ENCODE measurements around the gene UIMC1.

The UIMC1 gene

DNA sequence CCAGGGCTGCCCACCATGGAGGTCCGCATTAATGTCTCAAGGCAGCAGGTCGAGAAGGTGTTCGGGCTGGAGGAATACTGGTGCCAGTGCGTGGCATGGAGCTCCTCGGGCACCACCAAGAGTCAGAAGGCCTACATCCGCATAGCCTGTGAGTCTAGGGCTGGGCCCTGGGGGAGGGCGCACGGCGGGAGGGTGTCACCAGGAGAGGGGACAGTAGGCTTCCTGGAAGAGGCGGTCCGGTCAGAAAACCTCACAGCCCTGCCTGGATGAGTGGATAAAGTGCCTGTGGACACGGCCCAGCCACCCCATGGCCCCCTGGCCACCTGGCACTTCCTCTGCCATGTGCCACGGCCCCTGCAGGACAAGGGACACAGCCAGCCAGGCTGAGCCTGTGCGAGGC lies 138.5 kb downstream of the UIMC1 start:
- H4K20me1 ChIP-seq (ENCODE audit: control insufficient read depth, insufficient read depth, low read depth, low read length), result no peaks in the 10 kb centered on the region
- peaks cover 4% of the 10 kb centered on the region for H3K27me3 ChIP-seq (ENCODE audit: control insufficient read depth, low read length)
- no peaks in the 10 kb centered on the region for H3F3A ChIP-seq (ENCODE audit: control insufficient read depth, insufficient read depth)
- no peak for TF ChIP-seq EZH2phosphoT487 (IDR thresholded peaks at IDR 0.05; ENCODE audit: borderline replicate concordance, low read length)
- TF ChIP-seq, protein P1, sequence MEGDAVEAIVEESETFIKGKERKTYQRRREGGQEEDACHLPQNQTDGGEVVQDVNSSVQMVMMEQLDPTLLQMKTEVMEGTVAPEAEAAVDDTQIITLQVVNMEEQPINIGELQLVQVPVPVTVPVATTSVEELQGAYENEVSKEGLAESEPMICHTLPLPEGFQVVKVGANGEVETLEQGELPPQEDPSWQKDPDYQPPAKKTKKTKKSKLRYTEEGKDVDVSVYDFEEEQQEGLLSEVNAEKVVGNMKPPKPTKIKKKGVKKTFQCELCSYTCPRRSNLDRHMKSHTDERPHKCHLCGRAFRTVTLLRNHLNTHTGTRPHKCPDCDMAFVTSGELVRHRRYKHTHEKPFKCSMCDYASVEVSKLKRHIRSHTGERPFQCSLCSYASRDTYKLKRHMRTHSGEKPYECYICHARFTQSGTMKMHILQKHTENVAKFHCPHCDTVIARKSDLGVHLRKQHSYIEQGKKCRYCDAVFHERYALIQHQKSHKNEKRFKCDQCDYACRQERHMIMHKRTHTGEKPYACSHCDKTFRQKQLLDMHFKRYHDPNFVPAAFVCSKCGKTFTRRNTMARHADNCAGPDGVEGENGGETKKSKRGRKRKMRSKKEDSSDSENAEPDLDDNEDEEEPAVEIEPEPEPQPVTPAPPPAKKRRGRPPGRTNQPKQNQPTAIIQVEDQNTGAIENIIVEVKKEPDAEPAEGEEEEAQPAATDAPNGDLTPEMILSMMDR (IDR thresholded peaks at IDR 0.05; ENCODE audit: low read depth, low read length, poor library complexity, severe bottlenecking), result no peak
- no peak overlapping the region for H3K4me2 ChIP-seq (ENCODE audit: low read length)
- no peak overlapping the region for H3K4me3 ChIP-seq (ENCODE audit: low read length)
- H3K9me2 ChIP-seq (replicated peaks; ENCODE audit: control insufficient read depth, low read length), result no peaks in the 10 kb centered on the region
- H3K27ac ChIP-seq (ENCODE audit: low read depth, low read length), result no peak overlapping the region
- no peaks in the 10 kb centered on the region for H3K79me2 ChIP-seq (ENCODE audit: control insufficient read depth, low read length)
- no peaks in the 10 kb centered on the region for H3K4me1 ChIP-seq (ENCODE audit: control insufficient read depth, low read length)
- no peaks in the 10 kb centered on the region for H3K9me3 ChIP-seq (ENCODE audit: control insufficient read depth, insufficient read depth, low read length)
- no peaks in the 10 kb centered on the region for H3K36me3 ChIP-seq (ENCODE audit: control insufficient read depth, low read length)

DNA sequence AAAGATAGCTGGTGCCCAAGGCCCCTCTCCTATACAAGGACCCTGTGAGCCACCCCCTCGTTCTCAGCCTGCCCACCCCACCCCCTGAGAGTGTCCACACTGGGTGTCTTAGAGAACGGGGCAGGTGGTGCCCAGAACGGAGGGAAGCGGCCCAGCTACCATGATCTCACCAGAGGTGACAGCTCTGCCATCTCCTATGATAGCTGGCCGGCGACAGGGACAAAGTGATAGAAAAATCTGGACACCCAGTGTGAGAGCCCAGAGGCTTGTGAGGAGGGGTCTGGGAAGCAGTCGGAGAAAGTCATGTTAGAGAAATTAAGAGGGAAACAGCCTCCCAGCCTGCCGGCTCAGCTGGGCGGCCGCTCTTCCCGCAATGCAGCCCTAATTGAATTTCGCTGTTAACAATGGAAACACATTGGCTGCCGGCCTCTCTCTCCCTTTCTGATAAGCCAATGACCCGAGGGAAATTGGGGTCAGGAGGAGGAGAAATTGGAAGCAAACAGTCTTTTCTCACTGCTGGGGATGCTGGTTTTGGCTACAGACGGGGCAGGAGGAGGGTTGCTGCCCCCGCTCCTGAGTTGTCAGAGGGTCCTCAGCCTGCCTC lies 139.8 kb downstream of the UIMC1 start:
- Histone ChIP-seq H3K4me1 (ENCODE audit: control insufficient read depth, low read length) (no peaks in the 10 kb centered on the region; the same call in 1 of the 2 replicates), H3K36me3 (ENCODE audit: control insufficient read depth, low read length) (no peaks in the 10 kb centered on the region), H3K27me3 (ENCODE audit: control insufficient read depth, low read length) (peaks cover 9% of the 10 kb centered on the region), H4K20me1 (ENCODE audit: control insufficient read depth, insufficient read depth, low read depth, low read length) (no peaks in the 10 kb centered on the region), H3K79me2 (ENCODE audit: control insufficient read depth, low read length) (no peaks in the 10 kb centered on the region), H3K27ac (ENCODE audit: low read depth, low read length) (no peak overlapping the region), H3K9me3 (ENCODE audit: control insufficient read depth, insufficient read depth, low read length) (no peaks in the 10 kb centered on the region), H3F3A (ENCODE audit: control insufficient read depth, insufficient read depth) (no peaks in the 10 kb centered on the region), H3K9me2 (replicated peaks; ENCODE audit: control insufficient read depth, low read length) (no peaks in the 10 kb centered on the region), H3K4me3 (ENCODE audit: low read length) (no peak overlapping the region), H3K4me2 (ENCODE audit: low read length) (no peak overlapping the region)
- TF ChIP-seq, protein P1 (IDR thresholded peaks at IDR 0.05; ENCODE audit: low read depth, low read length, poor library complexity, severe bottlenecking), result no peak
- no peak for TF ChIP-seq EZH2phosphoT487 (IDR thresholded peaks at IDR 0.05; ENCODE audit: borderline replicate concordance, low read length)

DNA sequence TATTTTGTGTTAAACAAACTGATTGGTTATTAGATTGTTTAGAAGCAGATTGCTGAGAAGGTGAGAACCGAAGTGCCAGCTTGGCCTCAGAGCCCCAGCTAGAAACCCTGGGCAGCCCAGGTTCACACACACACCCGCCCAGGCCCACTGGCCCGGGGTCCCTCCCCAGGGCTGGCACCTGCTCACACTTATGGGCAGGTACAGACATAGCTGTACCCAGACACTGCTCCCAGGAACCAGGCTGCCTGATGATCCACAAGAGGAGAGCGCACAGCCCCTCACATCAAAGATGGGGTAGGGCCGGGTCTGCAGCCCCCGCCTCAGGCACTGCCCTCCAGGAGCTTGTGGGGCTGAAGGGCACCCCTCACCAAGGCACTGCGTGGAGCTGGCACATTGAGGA lies 140.6 kb downstream of the UIMC1 start:
- no peak overlapping the region for H3K27ac ChIP-seq (ENCODE audit: low read depth, low read length)
- TF ChIP-seq EZH2phosphoT487 (IDR thresholded peaks at IDR 0.05; ENCODE audit: borderline replicate concordance, low read length), result no peak
- TF ChIP-seq, protein P1 (IDR thresholded peaks at IDR 0.05; ENCODE audit: low read depth, low read length, poor library complexity, severe bottlenecking), result no peak
- no peaks in the 10 kb centered on the region for H3F3A ChIP-seq (ENCODE audit: control insufficient read depth, insufficient read depth)
- no peaks in the 10 kb centered on the region for H3K36me3 ChIP-seq (ENCODE audit: control insufficient read depth, low read length)
- no peak overlapping the region for H3K4me3 ChIP-seq (ENCODE audit: low read length)
- H3K27me3 ChIP-seq (ENCODE audit: control insufficient read depth, low read length), result peaks cover 9% of the 10 kb centered on the region
- no peak overlapping the region for H3K4me2 ChIP-seq (ENCODE audit: low read length)
- no peaks in the 10 kb centered on the region for H3K9me3 ChIP-seq (ENCODE audit: control insufficient read depth, insufficient read depth, low read length)
- no peaks in the 10 kb centered on the region; the same call in 1 of the 2 replicates for H3K4me1 ChIP-seq (ENCODE audit: control insufficient read depth, low read length)
- no peaks in the 10 kb centered on the region for H4K20me1 ChIP-seq (ENCODE audit: control insufficient read depth, insufficient read depth, low read depth, low read length)
- no peaks in the 10 kb centered on the region for H3K9me2 ChIP-seq (replicated peaks; ENCODE audit: control insufficient read depth, low read length)
- no peaks in the 10 kb centered on the region for H3K79me2 ChIP-seq (ENCODE audit: control insufficient read depth, low read length)
